Fibroblast of lung (primary cell): Measurements from ENCODE around the gene LRRC9. TPM values are rescaled to one million over a fixed set of nuclear protein-coding genes. Genes with fewer than 3 reads are reported as not detected.

Experiments used
- DNase-seq, 2 donors: peaks; one replicate each; pipeline versions ENCODE4 v3.0.0 to v3.0.0-alpha.2; 2010; ENCODE audit warnings: low read depth in 2 of 2
- H2AFZ ChIP-seq: 2 replicates; pipeline ENCODE4 v1.5.1; 2012; ENCODE audit warnings: low read length, control low read depth, inconsistent platforms
- H3K27ac ChIP-seq: 2 replicates; pipeline ENCODE4 v1.5.1; 2011; ENCODE audit warnings: low read length, control low read depth; ENCODE audit not compliant: insufficient read depth
- H3K27me3 ChIP-seq: 2 replicates; pipeline ENCODE4 v1.5.1; 2011; ENCODE audit warnings: mild to moderate bottlenecking, low read length; ENCODE audit not compliant: control insufficient read depth, insufficient read depth
- H3K36me3 ChIP-seq: 2 replicates; pipeline ENCODE4 v1.5.1; 2011; ENCODE audit warnings: low read length; ENCODE audit not compliant: control insufficient read depth, insufficient read depth
- H3K4me1 ChIP-seq: 2 replicates; pipeline ENCODE4 v1.5.1; 2011; ENCODE audit warnings: low read length; ENCODE audit not compliant: control insufficient read depth, insufficient read depth; ENCODE audit errors: extremely low read depth
- H3K4me2 ChIP-seq: 2 replicates; pipeline ENCODE4 v1.5.1; 2011; ENCODE audit warnings: low read length, control low read depth; ENCODE audit not compliant: insufficient read depth; ENCODE audit errors: extremely low read depth
- H3K4me3 ChIP-seq, 4 experiments: fragments of 200-600 bp in 1 of 4; sonication (generic) in 1 of 4; replicated peaks in 1 of 4; 2 replicates each; pipeline ENCODE4 v1.5.1; 2011 to 2016; ENCODE audit warnings: low read length in 4 of 4, low read depth in 3 of 4, mild to moderate bottlenecking in 3 of 4, control low read depth in 2 of 4, inconsistent platforms in 1 of 4, mixed read lengths in 1 of 4; ENCODE audit not compliant: insufficient read depth in 1 of 4; ENCODE audit errors: control extremely low read depth in 1 of 4
- H3K79me2 ChIP-seq: 2 replicates; pipeline ENCODE4 v1.5.1; 2012; ENCODE audit warnings: mild to moderate bottlenecking, low read length, inconsistent platforms; ENCODE audit not compliant: control insufficient read depth, insufficient read depth
- H3K9ac ChIP-seq: 2 replicates; pipeline ENCODE4 v1.5.1; 2011; ENCODE audit warnings: mild to moderate bottlenecking, low read length, control low read depth; ENCODE audit not compliant: insufficient read depth
- H3K9me3 ChIP-seq: 2 replicates; pipeline ENCODE4 v1.5.1; 2012; ENCODE audit warnings: low read depth, low read length; ENCODE audit not compliant: control insufficient read depth, insufficient read depth
- H4K20me1 ChIP-seq: 2 replicates; pipeline ENCODE4 v1.5.1; 2011; ENCODE audit warnings: low read length; ENCODE audit not compliant: control insufficient read depth, insufficient read depth; ENCODE audit errors: extremely low read depth
- CTCF ChIP-seq, 2 donors: IDR thresholded peaks in 1 of 2; conservative IDR thresholded peaks in 1 of 2; 1 replicate in 1 of 2; 2 replicates in 1 of 2; pipeline ENCODE4 v1.5.1; 2011 to 2012; ENCODE audit warnings: low read length in 2 of 2, control low read depth in 1 of 2, inconsistent platforms in 1 of 2, low read depth in 1 of 2, mild to moderate bottlenecking in 1 of 2
- EZH2 ChIP-seq: IDR thresholded peaks from 2 replicates; pipeline ENCODE4 v1.5.1; 2012; ENCODE audit warnings: low read length, control low read depth, mild to moderate bottlenecking; ENCODE audit errors: missing control alignments
- polyA minus RNA-seq: library from RNA; depleted of rRNA, polyadenylated mRNA; stranded (reverse); fragments of >200 nt; gene quantifications from 2 replicates; pipeline ENCODE4 v1.2.3, GENCODE V29; 2011; ENCODE audit warnings: low replicate concordance
- polyA plus RNA-seq, 2 donors: library from polyadenylated mRNA; depleted of rRNA in 1 of 2; stranded (reverse) in 1 of 2; unstranded in 1 of 2; fragments of >200 nt; gene quantifications; 2 replicates each; pipeline ENCODE4 v1.2.1, GENCODE V29; 2011 to 2012; ENCODE audit warnings: missing spikeins in 1 of 2
- total RNA-seq: library from RNA; depleted of rRNA; stranded (reverse); fragments of >200 nt; gene quantifications from 2 replicates; pipeline ENCODE4 v1.2.1, GENCODE V29; 2014

LRRC9 gene
- not detected in 2 replicates for total RNA-seq
- polyA plus RNA-seq: not detected in 2 replicates
- polyA plus RNA-seq (2012): not detected in 2 replicates
- polyA minus RNA-seq: not detected in 2 replicates

GRCh38 chr14:59919570-59920377 lies at the start of gene LRRC9:
Gene LRRC9 (plus strand): TSS chr14:59920144.
- no peaks in the 10 kb centered on the region for H3K9me3 ChIP-seq
- H3K4me2 ChIP-seq: peak within 1 kb of the TSS; percentile 89
- H3K36me3 ChIP-seq: no peaks in the 10 kb centered on the region
- H3K4me1 ChIP-seq: no peaks in the 10 kb centered on the region
- peak; percentile 21 to 28 for DNase-seq
- no peak within 1 kb of the TSS for H3K27ac ChIP-seq
- H2AFZ ChIP-seq: peak within 1 kb of the TSS; percentile 48
- peaks cover 11% of the 10 kb centered on the region for H3K27me3 ChIP-seq
- no peaks in the 10 kb centered on the region for H4K20me1 ChIP-seq
- TF ChIP-seq EZH2 (peak; percentile 90), CTCF (conservative IDR thresholded peaks at IDR 0.05 in 1 of 2, IDR thresholded peaks at IDR 0.05 in 1 of 2; ENCODE audit: low read depth in 1 of 2, low read length in 2 of 2) (no peak)
- H3K79me2 ChIP-seq: no peaks in the 10 kb centered on the region
- H3K9ac ChIP-seq: no peak within 1 kb of the TSS
- H3K4me3 ChIP-seq: peak within 1 kb of the TSS; percentile 28 to 68 (median 38)

DNA sequence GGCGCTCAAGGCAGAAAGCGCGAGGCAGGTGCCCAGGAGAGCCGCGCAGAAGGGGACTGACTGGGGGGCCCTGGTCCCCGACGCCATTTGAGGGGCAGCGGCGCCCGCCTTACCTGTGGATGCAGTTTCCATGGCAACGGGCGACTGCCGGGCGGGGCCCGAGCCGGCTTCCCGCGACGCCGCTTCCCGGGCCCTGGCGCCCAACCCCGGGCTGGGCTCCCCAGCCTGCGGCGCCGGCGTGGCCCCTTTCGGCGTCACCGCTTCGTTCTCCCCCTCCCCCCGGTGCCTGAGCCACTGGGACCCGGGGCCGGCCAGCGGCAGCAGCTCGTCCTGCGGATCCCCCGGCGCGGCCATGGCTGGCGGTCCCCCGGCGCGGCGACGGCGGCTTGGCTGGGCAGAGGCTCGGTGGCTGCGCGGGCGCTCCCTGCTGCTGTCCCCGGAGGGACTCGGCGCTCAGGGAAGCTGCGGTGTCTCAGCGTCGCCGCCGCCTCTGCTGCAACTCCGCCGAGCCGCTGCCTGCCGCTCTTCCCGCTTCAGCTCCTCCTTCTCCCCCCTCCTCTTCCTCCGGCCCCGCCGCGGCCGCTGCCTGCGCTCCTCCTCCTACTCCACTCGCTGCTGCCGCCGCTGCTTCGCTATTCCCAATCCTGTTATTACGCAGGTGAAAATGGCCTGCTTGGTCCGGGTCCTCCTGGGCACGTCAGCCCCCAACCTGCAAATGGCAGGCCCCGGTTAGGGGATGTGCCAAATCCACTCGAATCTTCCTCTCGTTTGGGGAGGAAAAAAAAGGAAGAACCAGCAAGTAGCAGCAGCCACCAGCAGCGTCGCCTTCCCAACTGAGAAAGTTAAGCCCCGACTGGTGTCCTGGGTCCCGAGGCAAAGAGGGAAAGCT lies 49.4 kb upstream of the LRRC9 start, which contains the start of gene RTN1:
Gene RTN1, minus strand, starts transcription at position 500 of the 889 bp plus-strand sequence. Its CDS starts 146 bp downstream, at position 354.
- Histone ChIP-seq H3K9ac (no peak within 1 kb of the TSS), H4K20me1 (no peaks in the 10 kb centered on the region), H2AFZ (peak within 1 kb of the TSS; percentile 22), H3K9me3 (no peaks in the 10 kb centered on the region), H3K27ac (no peak within 1 kb of the TSS), H3K4me3 (peak within 1 kb of the TSS; percentile 35 to 57 (median 46)), H3K36me3 (no peaks in the 10 kb centered on the region), H3K27me3 (peaks cover 7% of the 10 kb centered on the region), H3K79me2 (no peaks in the 10 kb centered on the region), H3K4me2 (peak within 1 kb of the TSS; percentile 44), H3K4me1 (no peaks in the 10 kb centered on the region)
- peak; percentile 34 to 55 for DNase-seq
- TF ChIP-seq EZH2 (peak; percentile 18), CTCF (conservative IDR thresholded peaks at IDR 0.05 in 1 of 2, IDR thresholded peaks at IDR 0.05 in 1 of 2; ENCODE audit: low read depth in 1 of 2, low read length in 2 of 2) (no peak)

- Histone ChIP-seq H2AFZ (no peak overlapping the region), H3K36me3 (no peaks in the 10 kb centered on the region), H3K4me2 (peak overlapping the region; percentile 44), H4K20me1 (no peaks in the 10 kb centered on the region), H3K79me2 (no peaks in the 10 kb centered on the region), H3K9ac (no peak overlapping the region), H3K27me3 (peaks cover 7% of the 10 kb centered on the region), H3K4me3 (peak overlapping the region in 3 of 4 experiments; percentile 35 to 57 (median 56)), H3K9me3 (no peaks in the 10 kb centered on the region), H3K27ac (no peak overlapping the region), H3K4me1 (no peaks in the 10 kb centered on the region)
- no peak for DNase-seq
- TF ChIP-seq CTCF (conservative IDR thresholded peaks at IDR 0.05 in 1 of 2, IDR thresholded peaks at IDR 0.05 in 1 of 2; ENCODE audit: low read depth in 1 of 2, low read length in 2 of 2) (no peak), EZH2 (no peak)
Measured at GRCh38 chr14:59871166-59871495, 48.8 kb upstream of the LRRC9 start.
